IMR-90 (cell line): ENCODE measurements around the gene FAXDC2. TPM values are rescaled to one million over a fixed set of nuclear protein-coding genes. Genes with fewer than 3 reads are reported as not detected.

Experiments used
- ATAC-seq: fragments of 200-7000 bp; cut with Tn5 transposase; 2 replicates; pipeline ENCODE4 v1.9.1; 2020; ENCODE audit warnings: low read depth, mild to moderate bottlenecking, moderate library complexity
- BruUV-seq: library from RNA; stranded (reverse); fragments of 400-500 nt; replicated peaks from 2 replicates; lab custom pipeline; 2021; lab: Mats Ljungman, UMichigan
- CTCF ChIA-PET: fragments of 300-600 bp; formaldehyde crosslinking; extraction: SDS; loops from one replicate; lab custom pipeline; 2021; ENCODE audit warnings: antibody characterized with exemption; lab: Yijun Ruan, JAX
- POLR2A ChIA-PET: fragments of 300-600 bp; sonication (Branson Sonifier 250); formaldehyde crosslinking; loops from one replicate; lab custom pipeline; 2022; ENCODE audit warnings: antibody characterized with exemption; ENCODE audit not compliant: unreplicated experiment; lab: Charles Lee
- DNase-seq: peaks from one replicate; pipeline ENCODE4 v3.0.0; 2013
- H2AFZ ChIP-seq: replicated peaks from 2 replicates; pipeline ENCODE3; 2013; ENCODE audit warnings: low read length, mild to moderate bottlenecking; ENCODE audit not compliant: poor library complexity
- H2AK5ac ChIP-seq: 2 replicates; pipeline ENCODE4 v1.6.1; 2013; ENCODE audit warnings: low read depth, low read length, inconsistent platforms
- H2AK9ac ChIP-seq: replicated peaks from 2 replicates; pipeline ENCODE3; 2013; ENCODE audit warnings: mild to moderate bottlenecking, low read depth, low read length, moderate library complexity; ENCODE audit not compliant: poor library complexity
- H2BK120ac ChIP-seq: 2 replicates; pipeline ENCODE4 v1.6.1; 2013; ENCODE audit warnings: low read depth, low read length, inconsistent platforms
- H2BK15ac ChIP-seq: 3 replicates; pipeline ENCODE4 v1.6.1; 2013; ENCODE audit warnings: low read depth, low read length, inconsistent platforms
- H2BK20ac ChIP-seq: 2 replicates; pipeline ENCODE4 v1.6.1; 2013; ENCODE audit warnings: low read depth, mild to moderate bottlenecking, inconsistent platforms, low read length, moderate library complexity
- H2BK5ac ChIP-seq: 2 replicates; pipeline ENCODE4 v1.6.1; 2013; ENCODE audit warnings: mild to moderate bottlenecking, low read depth, low read length, inconsistent platforms; ENCODE audit not compliant: poor library complexity, severe bottlenecking
- H3K14ac ChIP-seq: replicated peaks from 2 replicates; pipeline ENCODE4 v1.6.1; 2013; ENCODE audit warnings: low read depth, low read length, inconsistent platforms
- H3K18ac ChIP-seq: 2 replicates; pipeline ENCODE4 v1.6.1; 2013; ENCODE audit warnings: low read depth, low read length, control low read depth
- H3K23ac ChIP-seq: 2 replicates; pipeline ENCODE4 v1.6.1; 2013; ENCODE audit warnings: low read depth, low read length, inconsistent platforms
- H3K27ac ChIP-seq: 2 replicates; pipeline ENCODE4 v1.5.1; 2013; ENCODE audit warnings: mild to moderate bottlenecking, control low read depth, low read length; ENCODE audit not compliant: insufficient read depth
- H3K27me3 ChIP-seq: 2 replicates; pipeline ENCODE4 v1.6.1; 2013; ENCODE audit warnings: low read length; ENCODE audit not compliant: control insufficient read depth, insufficient read depth
- H3K36me3 ChIP-seq: 2 replicates; pipeline ENCODE4 v1.6.1; 2013; ENCODE audit warnings: low read length, mixed read lengths; ENCODE audit not compliant: control insufficient read depth, insufficient read depth
- H3K4ac ChIP-seq: 2 replicates; pipeline ENCODE4 v1.6.1; 2013; ENCODE audit warnings: low read depth, low read length, inconsistent platforms
- H3K4me1 ChIP-seq: 2 replicates; pipeline ENCODE4 v1.6.1; 2013; ENCODE audit warnings: low read length, mixed read lengths; ENCODE audit not compliant: control insufficient read depth, insufficient read depth
- H3K4me2 ChIP-seq: 2 replicates; pipeline ENCODE4 v1.6.1; 2013; ENCODE audit warnings: low read depth, mild to moderate bottlenecking, control low read depth, low read length, moderate library complexity
- H3K4me3 ChIP-seq: 2 replicates; pipeline ENCODE4 v1.5.1; 2013; ENCODE audit warnings: low read depth, mild to moderate bottlenecking, control low read depth, low read length, moderate library complexity; ENCODE audit not compliant: insufficient read depth
- H3K56ac ChIP-seq: 2 replicates; pipeline ENCODE4 v1.6.1; 2013; ENCODE audit warnings: low read length, inconsistent platforms; ENCODE audit not compliant: insufficient read depth; ENCODE audit errors: extremely low read depth
- H3K79me1 ChIP-seq, 2 experiments: 2 replicates each; pipeline ENCODE4 v1.6.1; 2013; ENCODE audit warnings: low read length in 2 of 2, inconsistent platforms in 1 of 2, low read depth in 1 of 2
- H3K9ac ChIP-seq: 2 replicates; pipeline ENCODE4 v1.6.1; 2013; ENCODE audit warnings: low read depth, low read length, control low read depth
- H3K9me1 ChIP-seq: 2 replicates; pipeline ENCODE4 v1.6.1; 2013; ENCODE audit warnings: low read length, inconsistent platforms; ENCODE audit not compliant: insufficient read depth
- H3K9me3 ChIP-seq: 2 replicates; pipeline ENCODE4 v1.6.1; 2013; ENCODE audit warnings: low read length; ENCODE audit not compliant: control insufficient read depth, insufficient read depth
- H4K20me1 ChIP-seq: 2 replicates; pipeline ENCODE4 v1.6.1; 2013; ENCODE audit warnings: low read length, inconsistent platforms; ENCODE audit not compliant: insufficient read depth
- H4K5ac ChIP-seq: 2 replicates; pipeline ENCODE4 v1.6.1; 2013; ENCODE audit warnings: mild to moderate bottlenecking, low read depth, low read length, control low read depth
- H4K8ac ChIP-seq, 2 experiments: 2 replicates each; pipeline ENCODE4 v1.6.1; 2013; ENCODE audit warnings: low read depth in 2 of 2, low read length in 2 of 2, control low read depth in 1 of 2, inconsistent platforms in 1 of 2
- H4K91ac ChIP-seq: 2 replicates; pipeline ENCODE4 v1.6.1; 2013; ENCODE audit warnings: low read depth, low read length, inconsistent platforms; ENCODE audit not compliant: insufficient read depth
- CTCF ChIP-seq: conservative IDR thresholded peaks from 2 replicates; pipeline ENCODE4 v1.5.1; 2012; ENCODE audit warnings: mild to moderate bottlenecking, low read depth, low read length, improper control_type of control experiment
- MAFK ChIP-seq: IDR thresholded peaks from 2 replicates; pipeline ENCODE4 v1.6.1; 2012; ENCODE audit warnings: low read depth, low read length, improper control_type of control experiment
- whole genome bisulfite sequencing, 2 experiments: methylation state at CpG; one replicate each; pipeline versions ENCODE4 v1.1.5 to v1.1.7; 2013; ENCODE audit warnings: missing lambda C conversion rate in 2 of 2; ENCODE audit not compliant: insufficient read length in 1 of 2; ENCODE audit errors: extremely low coverage in 2 of 2; 5-methylcytosine and 5-hydroxymethylcytosine counted together
- dilution Hi-C: fragments of 300-500 bp; cut with HindIII; formaldehyde crosslinking; loops from one replicate; pipeline ENCODE4 v1.14.3; 2018; ENCODE audit warnings: low sequenced_read_pairs; ENCODE audit not compliant: unreplicated experiment
- in situ Hi-C: fragments of 300-500 bp; cut with MboI; formaldehyde crosslinking; loops from 3 replicates; pipeline ENCODE4 v1.14.3; 2019; ENCODE audit warnings: low sequenced_read_pairs, inconsistent platforms, mixed read lengths
- intact Hi-C: fragments of 100-400 bp; cut with micrococcal nuclease; formaldehyde crosslinking; loops from 2 replicates; pipeline ENCODE4 v1.10.0; 2022
- polyA plus RNA-seq, 3 experiments: library from polyadenylated mRNA; depleted of rRNA; stranded (reverse); fragments of >200 nt; gene quantifications; 2 replicates each; pipeline ENCODE4 v1.2.3, GENCODE V29; 2012; ENCODE audit warnings: low replicate concordance in 1 of 3
- total RNA-seq: library from RNA; depleted of rRNA; stranded (reverse); fragments of >200 nt; gene quantifications from 2 replicates; pipeline ENCODE4 v1.2.3, GENCODE V29; 2012

Gene FAXDC2
- total and polyA plus RNA-seq, 2 of the 4 experiments (the other 2 are of a cell fraction): 4.3 to 8.9 TPM

DNA sequence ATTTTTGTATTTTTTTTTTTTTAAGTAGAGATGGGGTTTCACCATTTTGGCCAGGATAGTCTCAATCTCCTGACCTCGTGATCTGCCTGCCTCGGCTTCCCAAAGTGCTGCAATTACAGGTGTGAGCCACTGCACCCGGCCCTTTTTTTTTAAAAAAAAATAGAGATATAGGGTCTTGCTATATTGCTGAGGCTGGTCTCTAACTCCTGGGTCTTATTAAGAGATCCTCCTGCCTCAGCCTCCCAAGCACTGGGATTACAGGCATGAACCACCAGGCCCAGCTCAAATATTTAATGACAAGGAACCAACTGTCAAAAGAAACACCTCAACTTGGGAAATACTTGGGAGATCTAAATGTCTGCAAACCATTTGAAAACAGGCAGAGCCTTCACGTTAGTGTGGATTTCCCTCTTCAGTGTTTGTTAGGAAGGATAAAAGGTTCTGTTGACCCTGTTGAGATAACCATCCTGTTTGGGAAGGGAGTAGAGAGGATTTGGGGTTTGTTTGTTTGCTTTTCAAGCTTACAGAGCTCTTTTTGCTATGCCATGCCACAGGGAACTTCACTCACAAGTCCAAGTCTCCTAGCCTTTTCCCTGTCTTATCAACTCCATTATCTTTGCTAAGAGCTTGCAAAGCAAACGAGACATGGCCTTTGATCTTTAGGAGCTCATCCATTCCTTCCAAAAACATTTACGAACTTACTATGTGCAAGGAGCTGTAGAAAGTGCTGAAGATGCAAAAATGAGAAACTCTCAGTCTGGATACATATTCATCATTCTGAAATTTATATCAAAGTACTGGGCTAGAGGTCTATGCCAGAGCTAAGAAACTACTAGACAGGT lies 7.5 kb downstream of the FAXDC2 start:
- Histone ChIP-seq H4K5ac (no peak overlapping the region), H2BK20ac (no peak overlapping the region), H3K4me1 (no peaks in the 10 kb centered on the region), H2BK120ac (no peak overlapping the region), H3K14ac (no peak overlapping the region), H3K9me3 (no peaks in the 10 kb centered on the region), H3K27ac (no peak overlapping the region), H3K4ac (no peak overlapping the region), H2BK15ac (no peak overlapping the region), H3K4me3 (no peak overlapping the region), H3K4me2 (no peak overlapping the region), H2BK5ac (no peak overlapping the region), H4K8ac (no peak overlapping the region), H3K9ac (no peak overlapping the region), H3K27me3 (no peaks in the 10 kb centered on the region), H4K91ac (no peak overlapping the region), H3K23ac (no peak overlapping the region), H3K36me3 (peaks cover 2% of the 10 kb centered on the region; the same call in 1 of the 2 replicates), H3K79me1 (no peaks in the 10 kb centered on the region; a peak in 1 of 4 replicates), H3K18ac (no peak overlapping the region), H3K9me1 (peaks cover 3% of the 10 kb centered on the region; the same call in 1 of the 2 replicates), H2AK9ac (no peak overlapping the region), H2AFZ (no peak overlapping the region), H2AK5ac (no peak overlapping the region), H3K56ac (no peak overlapping the region), H4K20me1 (no peaks in the 10 kb centered on the region; the same call in 1 of the 2 replicates)
- no TSS peak for BruUV-seq
- peak; percentile 88 for TF ChIP-seq MAFK
- TF ChIP-seq CTCF: no peak
- dilution Hi-C loops: no loop called here
- POLR2A ChIA-PET: no interaction called here
- WGBS, 2 experiments: 40% methylated on average over 1 of the region's 6 CpGs; no CpG with 5 or more reads in 1 of the 2 experiments
- in situ Hi-C loops: no loop called here
- DNase-seq (no peak), ATAC-seq (no peak)
- intact Hi-C loops: no loop called here
- CTCF ChIA-PET: no interaction called here
